Ishikawa (cell line): ENCODE data around the gene CIAO3.

Experiments
- CEBPB ChIP-seq: IDR thresholded peaks from 2 replicates; pipeline ENCODE4 v1.6.1; 2012
- CREB1 ChIP-seq: IDR thresholded peaks from 2 replicates; pipeline ENCODE4 v1.6.1; 2012; ENCODE audit warnings: low read depth
- EGR1 ChIP-seq: IDR thresholded peaks from 2 replicates; pipeline ENCODE4 v1.6.1; 2012
- EP300 ChIP-seq: IDR thresholded peaks from 2 replicates; pipeline ENCODE4 v1.6.1; 2012; ENCODE audit warnings: borderline replicate concordance
- FOXM1 ChIP-seq: IDR thresholded peaks from 2 replicates; pipeline ENCODE4 v1.6.1; 2012; ENCODE audit warnings: low read depth, borderline replicate concordance
- MAX ChIP-seq: IDR thresholded peaks from 2 replicates; pipeline ENCODE4 v1.6.1; 2012
- NFIC ChIP-seq: IDR thresholded peaks from 2 replicates; pipeline ENCODE4 v1.6.1; 2012
- RAD21 ChIP-seq: IDR thresholded peaks from 2 replicates; pipeline ENCODE4 v1.6.1; 2012; ENCODE audit warnings: low read depth
- REST ChIP-seq: IDR thresholded peaks from 2 replicates; pipeline ENCODE4 v1.6.1; 2012; ENCODE audit warnings: low read depth, mild to moderate bottlenecking
- TAF1 ChIP-seq: IDR thresholded peaks from 2 replicates; pipeline ENCODE4 v1.6.1; 2012; ENCODE audit warnings: low read depth, mild to moderate bottlenecking
- TCF12 ChIP-seq: IDR thresholded peaks from 2 replicates; pipeline ENCODE4 v1.6.1; 2012; ENCODE audit warnings: low read depth
- TEAD4 ChIP-seq: IDR thresholded peaks from 2 replicates; pipeline ENCODE4 v1.6.1; 2012
- USF1 ChIP-seq: IDR thresholded peaks from 2 replicates; pipeline ENCODE4 v1.6.1; 2012
- YY1 ChIP-seq: IDR thresholded peaks from 2 replicates; pipeline ENCODE4 v1.6.1; 2012; ENCODE audit warnings: low read depth
- ZBTB7A ChIP-seq: IDR thresholded peaks from 2 replicates; pipeline ENCODE4 v1.6.1; 2012; ENCODE audit warnings: low read depth

CIAO3 gene

DNA sequence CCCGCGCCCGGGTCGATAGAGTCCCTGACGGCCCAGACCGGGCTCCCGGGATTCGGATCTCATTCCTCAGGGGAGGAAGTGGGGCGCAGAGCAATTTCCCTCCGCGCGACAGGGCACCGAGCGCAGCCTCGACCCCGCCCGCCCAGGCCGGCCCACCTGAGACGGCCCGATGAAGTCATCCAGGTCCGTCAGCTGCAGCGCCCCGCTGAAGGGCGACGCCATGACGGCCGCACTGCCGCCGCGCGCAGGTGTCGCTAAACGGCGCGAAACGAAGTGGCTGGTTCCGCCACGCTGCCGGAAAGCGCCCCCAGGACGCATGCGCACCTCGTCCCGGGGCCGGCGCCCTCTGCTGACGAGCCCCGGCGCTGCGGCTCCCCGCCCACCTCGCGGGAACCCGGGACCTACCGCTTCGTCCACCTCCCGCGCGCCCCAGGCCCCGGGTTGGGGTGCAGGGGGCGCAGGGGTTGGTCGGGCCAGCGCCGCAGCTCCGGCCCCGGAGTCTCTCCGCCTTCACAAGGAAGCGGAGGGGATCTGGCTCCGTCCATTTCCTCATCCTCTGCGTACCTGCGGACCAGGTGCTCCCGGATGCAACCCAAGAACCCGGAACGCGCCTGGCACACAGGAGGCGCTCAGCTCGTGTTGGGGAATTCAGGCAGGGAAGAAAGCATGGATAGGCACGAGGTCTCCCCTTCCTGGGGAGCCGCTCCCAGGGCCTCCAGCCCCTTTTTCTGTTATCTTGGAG is at the start of gene CIAO3:
Gene CIAO3, minus strand, starts transcription at position 234 of the 742 bp plus-strand sequence. Its CDS starts 12 bp downstream, at position 222.
- TF ChIP-seq TAF1 (peak; percentile 98), FOXM1 (no peak), TEAD4 (no peak; the same call in none of the 2 replicates), RAD21 (peak; percentile 12; the same call in 1 of the 2 replicates), MAX (peak; percentile 93), NFIC (peak; percentile 49), TCF12 (peak; percentile 51; the same call in 1 of the 2 replicates), USF1 (peak; percentile 48), EP300 (peak; percentile 26; the same call in 1 of the 2 replicates), REST (no peak), EGR1 (peak; percentile 58), CREB1 (peak; percentile 85), YY1 (peak; percentile 97), CEBPB (no peak), ZBTB7A (peak; percentile 42; the same call in 1 of the 2 replicates)

DNA sequence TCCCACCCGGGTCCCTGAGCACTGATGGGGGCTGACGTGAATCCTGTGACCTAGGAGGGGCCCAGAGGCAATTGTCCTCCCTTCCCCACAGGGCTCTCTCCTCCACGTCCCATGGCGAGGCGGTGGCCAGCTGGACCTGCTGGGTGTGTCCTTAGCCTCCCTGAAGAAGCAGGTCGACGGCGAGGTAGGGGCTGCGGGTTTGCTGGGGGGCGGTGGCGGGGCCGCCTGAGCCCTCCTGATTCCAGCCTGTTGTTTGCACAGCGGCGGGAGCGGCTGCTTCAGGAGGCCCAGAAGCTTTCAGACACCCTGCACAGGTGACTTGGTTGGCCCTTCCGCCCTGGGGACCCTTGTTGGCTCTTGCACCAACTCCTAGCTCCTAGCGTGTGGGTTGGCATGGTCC is 49.3 kb upstream of the CIAO3 start:
- TF ChIP-seq USF1 (no peak), MAX (no peak), REST (no peak), TCF12 (no peak), FOXM1 (no peak), CREB1 (no peak)

DNA sequence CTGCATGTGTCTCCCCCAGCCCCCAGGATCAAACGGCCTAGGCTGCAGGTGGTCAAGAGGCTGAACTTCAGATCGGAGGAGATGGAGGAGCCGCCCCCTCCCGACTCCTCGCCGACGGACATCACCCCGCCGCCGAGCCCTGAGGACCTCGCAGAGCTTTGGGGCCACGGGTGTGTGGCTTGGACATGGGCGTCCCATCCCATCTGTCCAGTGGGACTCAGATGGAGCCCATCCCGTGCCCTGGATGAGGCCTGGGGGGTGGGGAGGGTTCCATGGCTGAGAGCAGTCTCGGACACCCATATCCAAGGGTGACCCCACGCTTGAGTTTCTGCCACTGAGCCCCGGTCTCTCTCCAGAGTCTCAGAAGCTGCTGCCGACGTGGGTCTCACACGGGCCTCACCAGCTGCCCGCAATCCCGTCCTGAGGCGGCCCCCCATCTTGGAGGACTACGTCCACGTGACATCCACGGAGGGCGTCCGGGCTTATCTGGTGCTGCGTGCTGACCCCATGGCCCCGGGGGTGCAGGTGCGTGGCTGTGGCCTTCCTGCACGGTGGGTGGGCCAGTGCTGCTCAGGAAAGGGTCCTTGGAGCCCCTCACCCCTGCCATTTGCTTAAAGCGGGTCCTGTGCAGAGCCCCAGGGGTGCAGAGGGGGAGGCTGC is 48.5 kb upstream of the CIAO3 start:
- no peak for TF ChIP-seq FOXM1
- TF ChIP-seq REST = no peak
- TF ChIP-seq EGR1 = no peak
- TF ChIP-seq USF1 = no peak
- TF ChIP-seq TEAD4 = no peak
- no peak for TF ChIP-seq NFIC
- TF ChIP-seq MAX = no peak
- no peak for TF ChIP-seq ZBTB7A
- TF ChIP-seq TAF1 = no peak
- no peak for TF ChIP-seq CEBPB
- no peak for TF ChIP-seq TCF12
- no peak for TF ChIP-seq RAD21
- no peak for TF ChIP-seq CREB1
